Kidney epithelial cell (primary cell): ENCODE measurements around the gene ERAP2. TPM values are rescaled to one million over a fixed set of nuclear protein-coding genes. Genes with fewer than 3 reads are reported as not detected.
A peak's percentile ranks its signal among the peaks of the same experiment; 100 is the strongest.

Source experiments
- DNase-seq: peaks from one replicate; pipeline ENCODE4 v3.0.0-alpha.2; 2010; ENCODE audit warnings: low read depth
- H3K27me3 ChIP-seq: 2 replicates; pipeline ENCODE4 v1.6.0; 2011; ENCODE audit warnings: low read length; ENCODE audit not compliant: control insufficient read depth, insufficient read depth
- H3K36me3 ChIP-seq: 2 replicates; pipeline ENCODE4 v1.5.1; 2011; ENCODE audit warnings: low read length; ENCODE audit not compliant: control insufficient read depth, insufficient read depth
- H3K4me3 ChIP-seq: 2 replicates; pipeline ENCODE4 v1.5.1; 2011; ENCODE audit warnings: low read depth, mild to moderate bottlenecking, control low read depth, low read length
- total RNA-seq: library from RNA; depleted of rRNA; stranded (reverse); fragments of >200 nt; gene quantifications from 2 replicates; pipeline ENCODE4 v1.2.3, GENCODE V29; 2015
- TF ChIP-seq, protein P1 (sequence below): IDR thresholded peaks from 2 replicates; pipeline ENCODE4 v1.5.1; 2011; ENCODE audit warnings: mild to moderate bottlenecking, moderate library complexity, low read length, control low read depth, inconsistent platforms; ENCODE audit not compliant: insufficient read depth, poor library complexity, severe bottlenecking

Gene ERAP2
- total RNA-seq, 1 donor from 2014 or later = 19.1 TPM

DNA sequence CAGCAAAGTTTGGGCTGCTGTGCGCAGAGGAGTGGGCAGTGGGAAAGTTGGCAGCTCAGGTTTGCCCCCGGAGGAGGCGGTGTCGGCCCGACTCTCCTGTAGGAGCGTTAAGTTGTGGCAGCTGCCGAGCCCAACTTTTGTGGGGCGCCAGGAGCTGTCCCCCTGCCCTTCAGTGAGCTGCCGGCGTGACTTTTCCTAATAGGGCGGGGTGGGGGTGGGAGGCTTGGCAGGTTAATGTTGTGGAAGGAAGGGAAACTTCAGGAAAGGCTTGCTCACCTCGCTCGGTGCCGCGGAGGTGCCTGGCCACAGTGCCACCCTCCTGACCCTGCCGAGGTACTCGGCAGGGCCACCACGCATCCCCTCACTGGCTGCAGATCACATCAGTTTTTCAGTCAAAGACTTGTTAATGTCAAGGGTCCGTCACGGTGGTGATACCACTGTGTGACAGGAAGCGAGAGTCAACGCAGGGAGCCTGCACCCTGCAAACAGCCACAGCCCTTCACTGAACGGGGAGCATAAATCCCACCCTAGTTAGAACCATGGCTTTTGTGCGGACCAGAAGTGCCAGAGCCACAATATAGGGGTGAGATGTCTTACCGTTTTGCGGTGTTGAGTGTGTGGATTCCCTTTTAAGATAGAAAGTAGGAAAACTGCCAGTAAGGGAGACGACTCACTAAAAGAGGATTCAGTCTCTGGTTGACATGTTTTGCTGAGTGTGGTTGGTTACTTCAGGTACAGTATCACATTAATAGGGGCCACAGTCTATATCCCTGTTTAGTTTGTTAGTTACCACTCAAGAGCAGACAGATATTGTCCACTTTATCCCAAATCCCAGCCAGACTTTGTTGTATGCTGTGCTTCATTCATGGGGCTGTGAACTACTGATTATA, 60.4 kb downstream of the ERAP2 start:
- Histone ChIP-seq H3K36me3 (peaks cover 2% of the 10 kb centered on the region), H3K27me3 (no peaks in the 10 kb centered on the region), H3K4me3 (peak overlapping the region; percentile 86)
- TF ChIP-seq, protein P1, sequence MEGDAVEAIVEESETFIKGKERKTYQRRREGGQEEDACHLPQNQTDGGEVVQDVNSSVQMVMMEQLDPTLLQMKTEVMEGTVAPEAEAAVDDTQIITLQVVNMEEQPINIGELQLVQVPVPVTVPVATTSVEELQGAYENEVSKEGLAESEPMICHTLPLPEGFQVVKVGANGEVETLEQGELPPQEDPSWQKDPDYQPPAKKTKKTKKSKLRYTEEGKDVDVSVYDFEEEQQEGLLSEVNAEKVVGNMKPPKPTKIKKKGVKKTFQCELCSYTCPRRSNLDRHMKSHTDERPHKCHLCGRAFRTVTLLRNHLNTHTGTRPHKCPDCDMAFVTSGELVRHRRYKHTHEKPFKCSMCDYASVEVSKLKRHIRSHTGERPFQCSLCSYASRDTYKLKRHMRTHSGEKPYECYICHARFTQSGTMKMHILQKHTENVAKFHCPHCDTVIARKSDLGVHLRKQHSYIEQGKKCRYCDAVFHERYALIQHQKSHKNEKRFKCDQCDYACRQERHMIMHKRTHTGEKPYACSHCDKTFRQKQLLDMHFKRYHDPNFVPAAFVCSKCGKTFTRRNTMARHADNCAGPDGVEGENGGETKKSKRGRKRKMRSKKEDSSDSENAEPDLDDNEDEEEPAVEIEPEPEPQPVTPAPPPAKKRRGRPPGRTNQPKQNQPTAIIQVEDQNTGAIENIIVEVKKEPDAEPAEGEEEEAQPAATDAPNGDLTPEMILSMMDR = peak; percentile 5
- no peak for DNase-seq

DNA sequence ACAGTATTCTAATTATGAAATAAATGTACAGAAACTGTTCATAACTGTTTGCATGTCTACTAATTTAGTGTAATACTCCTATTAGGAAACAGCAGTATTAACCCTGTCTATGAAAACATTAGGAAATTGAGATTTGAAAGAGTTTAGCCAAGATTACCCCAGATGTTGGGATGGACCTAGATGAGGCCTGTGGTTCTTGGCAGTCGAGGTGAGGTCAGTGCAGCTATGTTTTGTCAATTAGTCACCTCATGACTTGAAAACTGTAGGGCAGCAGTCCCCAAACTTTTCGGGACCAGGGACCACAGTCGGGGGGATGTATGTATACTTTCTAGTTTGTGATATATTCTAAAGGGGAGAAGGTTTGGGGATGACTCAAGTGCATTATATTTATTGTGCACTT, 64.3 kb downstream of the ERAP2 start:
- DNase-seq = no peak
- H3K36me3 ChIP-seq = peaks cover 2% of the 10 kb centered on the region
- no peaks in the 10 kb centered on the region for H3K27me3 ChIP-seq
- H3K4me3 ChIP-seq = no peak overlapping the region
- TF ChIP-seq, protein P1 = no peak

DNA sequence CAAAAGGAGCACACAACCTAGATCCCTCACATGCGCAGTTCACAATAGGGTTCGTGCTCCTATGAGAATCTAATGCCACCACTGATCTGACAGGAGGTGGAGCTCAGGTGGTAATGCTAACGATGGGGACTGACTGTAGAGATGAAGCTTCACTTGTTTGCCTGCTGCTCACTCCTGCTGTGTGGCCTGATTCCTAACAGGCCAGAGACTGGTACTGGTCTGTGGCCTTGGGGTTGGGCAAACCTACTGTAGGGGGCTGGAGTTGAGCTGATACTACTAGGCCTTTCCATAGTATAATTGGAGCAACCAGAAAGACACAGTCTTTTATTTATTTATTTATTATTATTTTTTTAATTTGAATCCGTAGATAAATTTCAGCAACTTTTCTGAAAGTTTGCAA, 64.8 kb downstream of the ERAP2 start:
- TF ChIP-seq, protein P1 = no peak
- DNase-seq = no peak
- Histone ChIP-seq H3K36me3 (peaks cover 2% of the 10 kb centered on the region), H3K27me3 (no peaks in the 10 kb centered on the region), H3K4me3 (no peak overlapping the region)

DNA sequence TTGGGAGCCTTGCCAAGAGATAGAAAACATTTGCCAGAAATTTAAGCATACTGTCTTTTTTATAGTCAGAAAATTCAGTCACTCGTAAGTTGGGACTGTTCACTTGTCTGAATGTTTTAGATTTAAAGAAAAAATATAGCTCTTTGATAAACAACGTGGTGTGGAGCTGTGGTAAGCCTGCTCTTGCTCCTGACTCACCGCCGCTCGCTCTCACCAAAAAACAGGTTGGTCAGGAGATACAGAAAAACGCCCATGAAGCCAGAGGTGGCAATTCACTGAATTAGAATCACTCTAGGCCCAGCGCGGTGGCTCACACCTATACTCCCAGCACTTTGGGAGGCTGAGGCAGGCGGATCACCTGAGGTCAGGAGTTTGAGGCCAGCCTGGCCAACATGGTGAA, 65.8 kb downstream of the ERAP2 start:
- no peaks in the 10 kb centered on the region for H3K27me3 ChIP-seq
- TF ChIP-seq, protein P1 = no peak
- H3K4me3 ChIP-seq = no peak overlapping the region
- H3K36me3 ChIP-seq = peaks cover 2% of the 10 kb centered on the region
- DNase-seq = no peak

DNA sequence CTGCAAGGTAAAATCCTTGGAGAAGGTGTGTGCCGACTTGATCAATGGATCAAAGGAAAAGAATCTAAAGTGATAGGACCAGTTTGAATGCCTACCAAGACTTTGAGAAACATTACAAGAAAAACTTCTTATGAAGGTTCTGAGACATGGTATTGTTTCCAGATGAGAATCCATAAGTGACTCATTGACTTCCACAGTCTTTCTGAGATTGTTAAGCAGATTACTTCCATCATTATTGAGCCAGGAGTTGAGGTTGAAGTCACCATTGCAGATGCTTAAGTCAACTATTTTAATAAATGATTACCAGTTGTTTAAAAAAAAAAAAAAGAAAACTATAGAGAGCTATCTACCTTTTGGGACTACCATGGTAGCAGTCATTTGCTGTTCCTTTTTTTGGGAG, 66.6 kb downstream of the ERAP2 start:
- Histone ChIP-seq H3K36me3 (peaks cover 2% of the 10 kb centered on the region), H3K4me3 (no peak overlapping the region), H3K27me3 (no peaks in the 10 kb centered on the region)
- DNase-seq = no peak
- TF ChIP-seq, protein P1 = no peak
